RWPE1 (cell line): ENCODE results near the gene FAM13A.

Source experiments
- CTCF ChIA-PET: fragments of 350-600 bp; sonication (Branson Sonifier 250); formaldehyde crosslinking; extraction: SDS; loops from one replicate; lab custom pipeline; 2021; lab: Yijun Ruan, JAX
- POLR2A ChIA-PET: fragments of 400-600 bp; formaldehyde crosslinking; extraction: SDS; loops from one replicate; lab custom pipeline; 2020; ENCODE audit warnings: antibody characterized with exemption; ENCODE audit not compliant: low non-redundant PET; lab: Yijun Ruan, JAX
- DNase-seq: peaks from one replicate; pipeline ENCODE4 v3.0.0; 2012; ENCODE audit warnings: low spot score
- H3K27ac ChIP-seq: fragments of 450-650 bp; 2 replicates; pipeline ENCODE4 v1.5.1; 2017
- CTCF ChIP-seq: fragments of 450-650 bp; conservative IDR thresholded peaks from 2 replicates; pipeline ENCODE4 v1.5.1; 2017; ENCODE audit warnings: low read depth, mild to moderate bottlenecking

The FAM13A gene

GRCh38 chr4:88731381-88731780, 325.6 kb downstream of the FAM13A start:
- POLR2A ChIA-PET, result no interaction called here
- CTCF ChIA-PET, result no interaction called here

GRCh38 chr4:88730811-88731210, 326.2 kb downstream of the FAM13A start:
- no peak overlapping the region for H3K27ac ChIP-seq
- ChIA-PET CTCF (no interaction called here), POLR2A (no interaction called here)
- no peak for DNase-seq
- no peak for TF ChIP-seq CTCF

More at GRCh38 chr4:88731381-88731780, 325.6 kb downstream of the FAM13A start:
- TF ChIP-seq CTCF, result no peak
- DNase-seq, result no peak
- H3K27ac ChIP-seq, result no peak overlapping the region

- POLR2A ChIA-PET, result no interaction called here
Measured at GRCh38 chr4:88729146-88729760, 327.7 kb downstream of the FAM13A start.

GRCh38 chr4:88728146-88728545, 328.8 kb downstream of the FAM13A start:
- POLR2A ChIA-PET, result no interaction called here
- no peak for TF ChIP-seq CTCF
- no peak for DNase-seq
- H3K27ac ChIP-seq, result no peak overlapping the region
- CTCF ChIA-PET, result no interaction called here

More at GRCh38 chr4:88729146-88729760, 327.7 kb downstream of the FAM13A start:
- CTCF ChIA-PET, result no interaction called here
- TF ChIP-seq CTCF, result no peak
- no peak for DNase-seq
- H3K27ac ChIP-seq, result no peak overlapping the region

GRCh38 chr4:88725986-88726385, 331.0 kb downstream of the FAM13A start:
- DNase-seq, result no peak
- no peak overlapping the region for H3K27ac ChIP-seq
- no peak for TF ChIP-seq CTCF
- ChIA-PET CTCF (no interaction called here), POLR2A (no interaction called here)

GRCh38 chr4:88725143-88725542, 331.8 kb downstream of the FAM13A start:
- POLR2A ChIA-PET, result no interaction called here
- CTCF ChIA-PET, result interaction anchor here (0.6 to 0.7 kb wide), 2 partner anchors 52 to 197 kb away, joined by 3 read pairs; no protein-coding TSS in a partner anchor
- H3K27ac ChIP-seq, result no peak overlapping the region

More at GRCh38 chr4:88725143-88725542, 331.8 kb downstream of the FAM13A start:
- TF ChIP-seq CTCF, result no peak
- no peak for DNase-seq
